Panc1 (cell line): ENCODE results near the gene LRRC1.

ENCODE experiments used
- CTCF ChIP-seq: fragments of 450-650 bp; IDR thresholded peaks from 2 replicates; pipeline ENCODE4 v1.5.1; 2017; ENCODE audit warnings: mild to moderate bottlenecking
- POLR2AphosphoS5 ChIP-seq: IDR thresholded peaks from 2 replicates; pipeline ENCODE4 v1.6.1; 2012; ENCODE audit warnings: mild to moderate bottlenecking, low read depth, low read length, moderate library complexity
- REST ChIP-seq, 2 experiments: IDR thresholded peaks; 2 replicates each; pipeline ENCODE4 v1.6.1; 2011 to 2012; ENCODE audit warnings: low read depth in 2 of 2, control low read depth in 1 of 2, low read length in 1 of 2, mild to moderate bottlenecking in 1 of 2, moderate library complexity in 1 of 2; ENCODE audit not compliant: insufficient read depth in 1 of 2
- SIN3A ChIP-seq: IDR thresholded peaks from 2 replicates; pipeline ENCODE4 v1.6.1; 2012; ENCODE audit warnings: low read depth, mild to moderate bottlenecking, low read length, moderate library complexity, borderline replicate concordance; ENCODE audit not compliant: insufficient read depth
- TCF7L2 ChIP-seq: IDR thresholded peaks from 2 replicates; pipeline ENCODE4 v1.6.1; 2011; ENCODE audit warnings: mild to moderate bottlenecking, low read depth, low read length, inconsistent platforms

- no peak for TF ChIP-seq CTCF
- TF ChIP-seq SIN3A, result no peak
- TF ChIP-seq REST (IDR thresholded peaks at IDR 0.05; ENCODE audit: insufficient read depth in 1 of 2, low read depth in 2 of 2, low read length in 1 of 2), result no peak
- no peak for TF ChIP-seq POLR2AphosphoS5
- TF ChIP-seq TCF7L2, result no peak
Measured at GRCh38 chr6:53947780-53948179, 153.0 kb downstream of the LRRC1 start.
